AG08395 (cell line): Measurements from ENCODE around the gene MUC4.
A peak's percentile ranks its signal among the peaks of the same experiment; 100 is the strongest.
"Not testable (repeated sequence)": the region's sequence is repeated elsewhere in the genome, so short reads cannot be mapped to it uniquely, and the experiment has no call there.

Source experiments
- DNase-seq: peaks from one replicate; pipeline ENCODE4 v3.0.0; 2012; ENCODE audit warnings: mixed read lengths, low spot score

The MUC4 gene

DNA sequence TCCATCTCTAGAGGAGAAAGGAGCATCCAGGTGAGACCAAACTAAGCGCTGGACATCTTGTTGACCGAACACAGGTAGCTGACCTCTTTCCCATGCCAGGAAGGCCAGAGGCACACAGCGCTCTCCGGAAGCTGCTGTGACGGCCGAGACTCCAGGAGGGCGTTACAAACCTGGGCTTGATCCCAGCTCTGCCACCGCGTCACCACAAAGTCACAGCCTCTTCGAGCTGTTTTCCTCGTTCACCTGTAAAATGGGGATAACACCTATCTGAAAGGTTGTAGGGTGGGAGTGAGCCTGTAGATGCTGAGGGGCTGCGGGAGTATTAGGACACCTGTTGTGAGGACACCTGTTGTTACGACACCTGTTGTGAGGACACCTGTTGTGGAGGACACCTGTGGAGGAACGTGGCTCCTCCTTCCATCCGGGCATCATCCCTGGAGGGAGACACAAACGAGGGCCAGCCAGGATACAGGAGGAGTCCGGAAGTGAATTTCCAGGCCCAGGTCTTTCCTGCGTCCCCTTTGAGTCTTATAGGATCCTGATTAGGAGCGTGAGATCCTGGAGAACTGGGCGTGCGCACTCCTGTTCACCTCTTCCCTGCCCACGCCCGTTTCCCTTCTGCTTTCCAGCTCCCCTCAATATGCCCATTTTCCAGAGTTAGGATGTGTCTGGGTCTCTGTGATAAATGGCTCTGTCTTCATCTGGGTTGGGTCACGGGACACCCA is 2.3 kb upstream of the MUC4 start:
- DNase-seq, result no peak

DNA sequence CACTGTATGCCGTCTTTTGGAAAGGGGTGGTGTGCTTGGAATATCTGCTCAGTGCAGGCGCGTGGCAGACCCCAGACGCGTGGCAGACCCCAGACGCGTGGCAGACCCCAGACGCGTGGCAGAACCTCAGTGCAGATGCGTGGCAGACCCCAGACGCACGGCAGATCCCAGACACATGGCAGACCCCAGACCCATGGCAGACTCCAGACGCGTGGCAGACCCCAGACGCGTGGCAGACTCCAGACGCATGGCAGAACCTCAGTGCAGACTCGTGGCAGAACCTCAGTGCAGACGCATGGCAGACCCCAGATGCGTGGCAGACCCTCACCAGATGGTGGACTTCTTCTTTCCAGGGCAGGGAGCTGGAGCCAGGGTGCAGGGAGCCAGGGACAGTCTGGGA is 637 bp upstream of the MUC4 start:
- no peak for DNase-seq

DNA sequence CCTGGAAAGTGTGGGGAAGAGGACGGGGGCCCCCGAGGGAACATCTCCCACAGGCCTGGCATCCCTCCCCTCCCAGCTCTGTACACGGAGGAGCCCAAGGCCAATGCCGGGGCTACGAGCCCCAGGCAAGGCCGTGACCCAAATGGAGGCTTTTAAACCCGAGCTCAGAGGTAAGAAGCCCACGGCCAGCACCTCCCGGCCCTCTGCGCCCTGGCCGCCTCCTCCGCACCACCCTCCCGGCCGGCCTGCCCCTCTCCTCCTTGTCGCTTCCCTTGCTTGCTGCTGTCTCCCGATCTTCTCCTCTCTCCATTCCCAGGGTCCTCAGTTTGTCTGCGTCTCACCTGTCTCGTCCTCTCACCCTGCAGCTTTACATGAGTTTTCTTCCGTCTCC is 1.3 kb downstream of the MUC4 start:
- no peak for DNase-seq

DNA sequence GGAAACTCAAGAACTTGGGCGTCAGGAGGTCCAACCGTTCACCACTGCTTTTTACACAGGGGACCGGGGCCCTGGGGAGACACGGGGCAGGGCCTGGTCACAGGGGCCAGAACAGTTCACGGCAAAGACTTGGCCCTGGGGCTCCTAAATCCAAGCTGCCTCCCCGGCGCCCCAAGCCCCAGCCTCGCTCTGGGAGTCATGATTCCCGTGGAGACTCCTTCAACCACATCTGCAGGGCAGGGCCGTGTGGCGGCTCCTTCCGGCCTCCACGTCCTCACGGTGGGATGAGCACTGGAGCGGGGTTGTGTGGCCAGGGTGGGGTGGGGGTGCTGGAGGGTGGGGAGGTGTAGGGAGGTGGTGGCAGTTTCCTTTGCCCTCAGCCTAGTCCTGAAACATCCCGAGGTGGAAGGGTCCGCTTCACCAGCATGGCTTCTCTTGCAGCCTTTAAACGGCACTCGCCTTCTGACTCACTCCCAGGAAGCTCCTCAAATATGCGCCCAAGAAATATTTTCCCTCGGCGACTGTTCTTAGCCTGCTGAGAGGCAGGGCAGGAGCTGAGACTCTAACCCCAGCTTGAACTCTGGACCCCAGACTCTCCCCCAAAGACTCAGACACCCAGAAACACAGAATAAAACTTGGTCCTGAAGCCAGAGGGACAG is 1.8 kb downstream of the MUC4 start:
- DNase-seq, result peak; percentile 41

GRCh38 chr3:195809291-195809785 is 2.4 kb downstream of the MUC4 start:
- no peak for DNase-seq

- no peak for DNase-seq
These were observed 2.9 kb downstream of the MUC4 start for GRCh38 chr3:195808741-195809290.

DNA sequence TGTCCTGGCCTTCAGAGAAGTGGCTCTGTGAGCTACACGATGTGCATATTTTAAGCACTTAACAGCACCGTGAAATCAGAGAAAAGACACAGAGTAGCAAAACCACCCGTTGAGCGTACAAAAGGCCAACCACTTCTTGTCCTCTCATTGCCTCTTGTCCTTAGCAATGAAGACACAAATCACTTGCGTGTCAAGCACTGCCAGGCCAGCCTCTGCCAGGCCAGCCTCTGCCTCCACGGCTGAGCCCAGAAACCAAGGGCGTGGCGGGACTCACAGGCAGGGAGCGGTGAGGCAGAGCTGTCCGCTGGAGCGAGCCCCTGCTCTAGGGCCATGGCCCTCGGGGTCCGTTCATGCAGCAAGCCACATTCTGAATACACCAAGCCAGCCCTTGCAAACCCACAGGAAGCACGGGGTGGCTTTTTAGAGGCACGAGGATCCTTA is 4.0 kb downstream of the MUC4 start:
- no peak for DNase-seq

DNA sequence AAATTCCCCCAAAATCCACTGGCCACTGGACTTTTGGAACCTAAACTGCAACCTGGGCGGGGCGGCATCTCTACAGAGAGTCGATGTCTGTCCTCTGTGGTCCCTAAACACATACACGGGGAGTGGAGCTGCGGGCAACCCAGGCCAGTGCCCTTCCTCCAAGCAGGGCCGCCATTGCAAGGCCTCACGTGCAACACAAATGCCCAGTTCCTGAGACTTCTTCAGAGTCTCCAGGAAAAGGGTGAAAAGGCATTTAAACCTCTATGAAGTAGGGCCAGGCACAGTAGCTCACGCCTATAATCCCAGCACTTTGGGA is 4.9 kb downstream of the MUC4 start:
- no peak for DNase-seq

- no peak for DNase-seq
These were observed 5.4 kb downstream of the MUC4 start for GRCh38 chr3:195806211-195806915.

GRCh38 chr3:195805588-195805987 is 6.1 kb downstream of the MUC4 start:
- not testable (repeated sequence) for DNase-seq

GRCh38 chr3:195805181-195805580 is 6.5 kb downstream of the MUC4 start:
- DNase-seq, result no peak

DNA sequence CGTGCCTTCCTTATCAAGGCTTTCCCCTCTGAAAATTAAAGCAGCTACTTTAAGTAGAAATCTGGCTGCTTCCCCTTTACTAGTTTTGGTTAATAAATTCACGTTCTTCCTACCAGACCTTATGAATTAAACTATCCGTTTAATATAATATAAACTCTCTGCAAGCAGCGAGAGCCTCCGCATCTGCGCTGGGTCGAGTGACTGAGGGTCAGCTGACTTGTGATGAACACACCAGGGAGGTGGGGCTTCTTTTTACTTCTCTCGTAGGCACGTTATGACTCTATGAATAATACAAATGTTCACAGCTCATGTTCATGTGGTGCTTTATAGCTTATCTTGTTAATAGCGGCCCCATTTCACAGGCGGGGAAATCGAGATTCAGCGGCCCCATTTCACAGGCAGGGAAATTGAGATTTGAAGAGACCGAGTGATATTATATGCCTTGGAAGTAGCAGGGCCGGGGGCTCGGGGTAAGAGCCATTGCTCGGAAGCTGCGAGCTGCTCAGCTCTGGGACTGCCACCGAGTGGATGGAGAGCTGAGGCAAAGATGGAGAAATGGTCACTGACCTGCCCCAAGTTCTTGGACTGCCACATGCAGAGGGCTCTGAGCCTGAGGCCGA is 8.3 kb downstream of the MUC4 start:
- peak; percentile 76 for DNase-seq

- no peak for DNase-seq
These were observed 8.9 kb downstream of the MUC4 start for GRCh38 chr3:195802795-195803194.

GRCh38 chr3:195802261-195802701 is 9.4 kb downstream of the MUC4 start:
- DNase-seq, result no peak

DNA sequence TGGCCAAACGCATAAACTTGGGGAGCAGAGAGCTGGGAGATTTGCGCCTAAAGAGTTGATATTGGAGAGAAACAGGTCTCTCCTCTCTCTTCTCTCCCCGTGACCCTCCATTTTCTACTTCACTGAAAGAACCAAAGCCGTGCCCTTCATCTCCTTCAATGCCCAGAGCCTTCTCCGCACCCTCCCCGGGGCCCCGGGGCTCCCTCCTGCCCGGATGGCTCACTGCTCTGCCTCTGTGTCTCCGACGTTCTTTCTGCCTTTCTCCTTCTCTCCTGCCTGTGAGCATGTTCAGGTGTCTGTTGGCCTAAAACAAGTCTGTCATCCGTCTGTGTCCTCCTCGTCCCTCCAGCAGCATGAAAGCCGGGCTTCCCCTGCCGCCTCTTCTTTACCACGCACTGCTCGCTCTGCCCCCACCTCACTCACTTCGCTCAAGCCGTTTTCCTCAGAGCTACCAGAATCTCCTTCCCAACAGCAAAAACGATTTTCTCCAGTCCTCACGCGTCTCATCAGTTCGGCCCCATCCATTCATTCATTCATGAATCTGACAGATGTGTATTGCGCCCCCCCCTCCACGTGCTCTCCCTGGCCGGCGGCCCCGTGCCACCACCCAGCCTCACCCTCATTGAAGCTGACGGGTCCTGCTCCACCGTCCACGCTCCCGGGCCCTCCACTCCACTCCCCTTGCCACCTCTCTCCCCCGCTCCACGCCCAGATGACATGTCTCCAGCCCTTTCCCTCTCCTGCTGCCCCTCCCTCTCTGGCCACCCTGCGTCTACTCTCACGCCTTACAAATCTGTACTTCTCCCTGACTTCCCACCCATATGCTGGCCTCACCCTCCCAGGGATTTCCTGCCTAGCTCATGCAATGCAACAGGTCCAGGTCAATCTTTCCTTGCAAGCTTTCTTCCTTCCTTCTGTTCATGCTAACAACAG is 10.2 kb downstream of the MUC4 start:
- DNase-seq, result no peak

- no peak for DNase-seq
These were observed 11.5 kb downstream of the MUC4 start for GRCh38 chr3:195800240-195800639.

DNA sequence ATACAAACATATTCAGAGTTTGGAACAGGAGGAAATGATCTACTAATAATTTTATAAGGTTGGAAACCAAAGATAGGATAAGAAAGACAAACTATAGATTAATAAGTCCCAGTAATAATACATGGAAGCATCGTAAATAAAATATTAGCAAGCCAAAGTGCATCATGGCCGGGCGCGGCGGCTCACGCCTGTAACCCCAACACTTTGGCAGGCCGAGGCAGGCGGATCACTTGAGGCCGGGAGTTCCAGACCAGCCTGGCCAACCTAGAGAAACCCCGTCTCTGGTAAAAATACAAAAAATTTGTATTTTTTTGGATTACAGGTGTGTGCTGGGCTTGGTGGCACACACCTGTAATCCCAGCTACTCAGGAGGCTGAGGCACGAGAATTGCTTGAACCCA is 14.9 kb downstream of the MUC4 start:
- DNase-seq, result no peak

- DNase-seq, result no peak
These were observed 17.0 kb downstream of the MUC4 start for GRCh38 chr3:195794708-195795107.

DNA sequence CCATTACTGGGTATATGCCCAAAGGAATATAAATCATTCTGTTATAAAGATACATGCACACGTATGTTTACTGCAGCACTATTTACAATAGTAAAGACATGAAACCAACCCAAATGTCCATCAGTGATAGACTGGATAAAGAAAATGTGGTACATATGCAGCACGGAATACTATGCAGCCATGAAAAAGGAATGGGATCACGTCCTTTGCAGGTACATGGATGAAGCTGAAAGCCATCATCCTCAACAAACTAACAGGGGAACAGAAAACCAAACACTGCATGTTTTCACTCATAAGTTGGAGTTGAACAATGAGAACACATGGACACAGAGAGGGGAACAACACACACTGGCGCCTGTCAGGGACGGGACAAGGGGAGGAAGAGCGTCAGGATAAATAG is 19.1 kb downstream of the MUC4 start:
- DNase-seq, result not testable (repeated sequence)

- DNase-seq, result no peak
These were observed 20.8 kb downstream of the MUC4 start for GRCh38 chr3:195790901-195791300.
